ENCODE results near the gene OLFML2B.

OLFML2B gene

DNA sequence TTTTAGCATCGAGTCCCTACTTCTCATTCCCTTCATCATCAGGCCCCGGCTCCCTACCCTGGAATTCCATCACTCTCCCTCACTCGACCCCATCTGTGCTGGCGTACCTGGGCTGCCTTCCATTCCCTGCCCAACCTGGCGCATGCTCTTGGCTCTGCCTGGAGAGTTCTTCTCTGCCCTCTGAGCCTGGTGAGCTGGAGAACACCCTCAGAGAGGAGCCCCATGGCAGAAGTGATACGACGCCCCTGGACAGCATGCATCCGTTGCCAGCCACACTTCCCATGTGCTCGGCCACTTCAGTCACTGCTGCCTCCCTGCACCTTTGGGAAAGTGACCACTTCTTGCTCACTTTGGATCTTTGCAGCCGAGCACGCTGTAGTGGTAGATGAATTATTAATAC lies 30.1 kb downstream of the OLFML2B start:
- TF ChIP-seq, protein P1, sequence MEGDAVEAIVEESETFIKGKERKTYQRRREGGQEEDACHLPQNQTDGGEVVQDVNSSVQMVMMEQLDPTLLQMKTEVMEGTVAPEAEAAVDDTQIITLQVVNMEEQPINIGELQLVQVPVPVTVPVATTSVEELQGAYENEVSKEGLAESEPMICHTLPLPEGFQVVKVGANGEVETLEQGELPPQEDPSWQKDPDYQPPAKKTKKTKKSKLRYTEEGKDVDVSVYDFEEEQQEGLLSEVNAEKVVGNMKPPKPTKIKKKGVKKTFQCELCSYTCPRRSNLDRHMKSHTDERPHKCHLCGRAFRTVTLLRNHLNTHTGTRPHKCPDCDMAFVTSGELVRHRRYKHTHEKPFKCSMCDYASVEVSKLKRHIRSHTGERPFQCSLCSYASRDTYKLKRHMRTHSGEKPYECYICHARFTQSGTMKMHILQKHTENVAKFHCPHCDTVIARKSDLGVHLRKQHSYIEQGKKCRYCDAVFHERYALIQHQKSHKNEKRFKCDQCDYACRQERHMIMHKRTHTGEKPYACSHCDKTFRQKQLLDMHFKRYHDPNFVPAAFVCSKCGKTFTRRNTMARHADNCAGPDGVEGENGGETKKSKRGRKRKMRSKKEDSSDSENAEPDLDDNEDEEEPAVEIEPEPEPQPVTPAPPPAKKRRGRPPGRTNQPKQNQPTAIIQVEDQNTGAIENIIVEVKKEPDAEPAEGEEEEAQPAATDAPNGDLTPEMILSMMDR (conservative IDR thresholded peaks at IDR 0.05; ENCODE audit: low read depth, low read length), result no peak
- no peak overlapping the region for H3K4me3 ChIP-seq (ENCODE audit: low read length)
- DNase-seq (ENCODE audit: low read depth), result no peak

DNA sequence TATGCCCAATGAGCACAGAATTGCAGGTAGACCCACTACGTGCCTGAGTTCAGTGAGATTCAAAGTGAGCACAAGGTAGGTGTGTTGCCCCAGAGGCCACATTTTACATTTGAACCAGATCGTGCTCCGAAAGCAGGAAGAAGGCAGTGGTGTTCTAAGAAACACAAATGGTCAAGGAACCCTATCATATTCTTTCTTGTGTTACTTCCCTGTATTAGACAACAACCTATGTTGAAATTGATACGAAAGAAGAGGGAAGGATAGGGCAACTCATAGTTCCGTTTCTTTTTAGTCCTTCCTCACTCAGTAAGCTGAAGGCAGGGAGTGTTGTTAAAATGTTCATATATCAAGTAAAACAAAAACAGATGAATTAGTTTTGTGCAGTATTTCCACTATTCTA lies 33.9 kb downstream of the OLFML2B start:
- H3K4me3 ChIP-seq (ENCODE audit: low read length), result no peak overlapping the region
- TF ChIP-seq, protein P1 (conservative IDR thresholded peaks at IDR 0.05; ENCODE audit: low read depth, low read length), result no peak
- no peak for DNase-seq (ENCODE audit: low read depth)

DNA sequence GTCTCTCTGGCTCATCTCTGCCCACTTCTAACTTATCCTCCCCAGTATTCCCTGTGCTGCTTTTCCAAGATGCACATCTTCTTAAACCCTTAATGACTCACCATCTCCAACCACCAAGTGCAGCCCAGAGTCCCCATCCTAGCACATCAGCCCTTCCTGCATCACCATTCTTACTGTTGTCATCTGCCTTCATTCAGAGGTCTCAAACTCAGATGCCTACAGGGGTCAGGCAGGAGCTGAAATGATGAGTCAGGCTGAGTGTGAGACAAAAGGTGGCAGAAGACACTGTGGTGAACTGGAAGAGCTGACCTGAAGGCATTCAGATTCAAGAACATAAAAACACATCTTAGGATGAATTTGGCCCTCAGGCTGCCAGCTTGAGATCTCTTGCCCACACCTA lies 34.6 kb downstream of the OLFML2B start:
- no peak for DNase-seq (ENCODE audit: low read depth)
- H3K4me3 ChIP-seq (ENCODE audit: low read length), result no peak overlapping the region
- TF ChIP-seq, protein P1 (conservative IDR thresholded peaks at IDR 0.05; ENCODE audit: low read depth, low read length), result no peak

DNA sequence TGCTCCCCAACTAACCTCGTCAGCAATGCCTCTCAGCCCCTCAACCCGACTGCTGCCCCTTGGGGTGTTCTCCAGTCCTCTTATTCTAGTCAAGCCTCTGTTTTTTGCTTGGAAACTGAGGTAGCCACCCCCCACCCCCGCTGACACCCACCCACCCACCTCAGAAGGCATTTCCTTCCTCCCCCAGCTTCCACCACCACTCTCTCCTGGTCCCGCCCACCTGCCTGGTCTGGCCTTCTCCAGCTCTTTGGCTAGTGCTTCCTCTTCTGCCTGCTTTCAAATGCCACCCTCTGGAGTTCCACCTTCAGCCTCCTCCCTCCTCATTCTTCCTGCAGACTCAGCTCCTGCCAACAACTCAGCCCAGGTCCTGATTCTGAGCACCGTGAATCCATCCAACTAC lies 35.3 kb downstream of the OLFML2B start:
- no peak overlapping the region for H3K4me3 ChIP-seq (ENCODE audit: low read length)
- DNase-seq (ENCODE audit: low read depth), result no peak

DNA sequence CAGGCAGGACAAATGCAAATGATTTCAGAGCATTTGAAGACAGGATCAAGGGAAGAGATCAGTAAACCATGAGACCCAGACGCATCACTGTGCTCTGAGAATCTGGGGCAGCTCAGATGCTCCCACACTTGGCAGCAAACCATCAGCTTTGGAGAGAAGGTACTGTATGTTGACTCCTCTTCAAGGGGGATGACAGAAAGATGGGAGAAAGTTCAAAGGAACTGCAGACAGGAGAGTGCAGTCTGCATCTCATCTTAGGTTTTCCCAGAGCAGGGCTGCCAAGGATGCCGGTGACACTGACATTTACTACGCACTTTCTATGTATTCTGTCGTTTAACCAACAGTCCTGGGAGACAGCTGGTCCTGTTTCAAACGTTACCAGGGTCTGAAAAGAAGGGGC lies 35.8 kb downstream of the OLFML2B start:
- no peak for DNase-seq (ENCODE audit: low read depth)
- H3K4me3 ChIP-seq (ENCODE audit: low read length), result no peak overlapping the region
- TF ChIP-seq, protein P1 (conservative IDR thresholded peaks at IDR 0.05; ENCODE audit: low read depth, low read length), result no peak

More for the DNA sequence above, 35.3 kb downstream of the OLFML2B start:
- TF ChIP-seq, protein P1 (conservative IDR thresholded peaks at IDR 0.05; ENCODE audit: low read depth, low read length), result no peak

DNA sequence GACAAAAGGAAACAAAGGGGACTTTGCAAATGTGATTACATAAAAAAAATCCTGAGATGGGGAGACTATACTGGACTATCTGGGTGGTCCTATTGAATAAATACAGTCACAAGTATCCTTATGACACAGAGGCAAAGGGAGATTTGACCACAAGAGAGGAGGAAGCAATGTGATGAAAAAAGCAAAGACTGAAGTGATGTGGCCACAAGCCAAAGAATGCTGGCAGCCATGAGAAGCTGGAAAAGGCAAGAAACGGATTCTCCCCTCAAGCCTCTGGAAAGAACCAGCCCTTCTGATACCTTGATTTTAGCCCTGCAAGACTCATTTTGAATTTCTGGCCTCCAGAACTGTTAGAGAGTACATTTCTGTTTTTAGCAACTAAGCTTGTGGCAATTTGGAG lies 36.4 kb downstream of the OLFML2B start:
- no peak for DNase-seq (ENCODE audit: low read depth)
- H3K4me3 ChIP-seq (ENCODE audit: low read length), result no peak overlapping the region
- TF ChIP-seq, protein P1 (conservative IDR thresholded peaks at IDR 0.05; ENCODE audit: low read depth, low read length), result no peak

DNA sequence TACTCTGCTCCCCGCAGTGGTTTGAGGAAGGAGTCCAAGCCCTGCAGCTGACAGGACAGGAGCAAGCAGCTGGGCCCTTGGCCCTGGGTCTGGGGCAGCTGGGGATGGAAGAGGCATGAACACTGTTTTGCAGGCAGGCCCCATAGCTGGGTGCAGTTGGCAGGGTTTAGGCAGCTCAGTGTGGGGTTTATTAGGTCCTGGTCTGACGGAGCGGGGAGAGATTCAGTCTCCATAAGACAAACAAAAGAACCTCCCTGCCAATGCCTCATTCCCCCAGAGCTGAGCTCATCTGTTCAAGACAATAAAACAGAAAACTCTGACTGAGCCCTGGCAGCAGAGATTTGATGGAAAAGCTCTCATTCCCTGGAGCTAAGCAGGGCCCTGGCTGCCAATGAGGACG lies 37.3 kb downstream of the OLFML2B start:
- no peak for DNase-seq (ENCODE audit: low read depth)
- TF ChIP-seq, protein P1 (conservative IDR thresholded peaks at IDR 0.05; ENCODE audit: low read depth, low read length), result no peak
- H3K4me3 ChIP-seq (ENCODE audit: low read length), result no peak overlapping the region
